Uterus (tissue), 2 donors: Measurements from ENCODE around the gene AUTS2.

Experiments
- CTCF ChIP-seq, 4 experiments: fragments of 200-600 bp in 2 of 4; fragments of 450-650 bp in 2 of 4; sonication (generic) in 2 of 4; IDR thresholded peaks; one replicate each; pipeline ENCODE4 v1.5.1; 2016 to 2019; ENCODE audit warnings: antibody characterized with exemption in 4 of 4, mild to moderate bottlenecking in 2 of 4, moderate library complexity in 1 of 4
- POLR2A ChIP-seq, 2 donors: fragments of 450-650 bp; IDR thresholded peaks; one replicate each; pipeline ENCODE4 v1.6.1; 2016; ENCODE audit warnings: antibody characterized with exemption in 2 of 2, mild to moderate bottlenecking in 1 of 2, moderate library complexity in 1 of 2

- TF ChIP-seq CTCF (IDR thresholded peaks at IDR 0.05) (no peak), POLR2A (IDR thresholded peaks at IDR 0.05) (no peak)
These were observed 47.4 kb downstream of the AUTS2 start for GRCh38 chr7:69645683-69646082.
